Gastroesophageal sphincter (tissue), 3 donors: ENCODE results near the gene TEC.

ENCODE experiments used
- EP300 ChIP-seq: sonication (generic); formaldehyde crosslinking; IDR thresholded peaks from one replicate; pipeline ENCODE4 v1.6.1; 2017; ENCODE audit warnings: antibody characterized with exemption, mild to moderate bottlenecking
- POLR2A ChIP-seq, 2 donors: fragments of 450-650 bp; IDR thresholded peaks; one replicate each; pipeline ENCODE4 v1.6.1; 2017; ENCODE audit warnings: antibody characterized with exemption in 2 of 2, mild to moderate bottlenecking in 2 of 2, moderate library complexity in 1 of 2
- POLR2AphosphoS5 ChIP-seq: sonication (generic); formaldehyde crosslinking; IDR thresholded peaks from one replicate; pipeline ENCODE4 v1.6.1; 2017; ENCODE audit warnings: antibody characterized with exemption
- TF ChIP-seq, protein P1 (sequence below), 4 experiments: fragments of 200-600 bp in 2 of 4; fragments of 450-650 bp in 2 of 4; sonication (generic) in 1 of 4; IDR thresholded peaks; one replicate each; pipeline ENCODE4 v1.5.1; 2017 to 2019; ENCODE audit warnings: antibody characterized with exemption in 4 of 4, mild to moderate bottlenecking in 2 of 4, moderate library complexity in 2 of 4

DNA sequence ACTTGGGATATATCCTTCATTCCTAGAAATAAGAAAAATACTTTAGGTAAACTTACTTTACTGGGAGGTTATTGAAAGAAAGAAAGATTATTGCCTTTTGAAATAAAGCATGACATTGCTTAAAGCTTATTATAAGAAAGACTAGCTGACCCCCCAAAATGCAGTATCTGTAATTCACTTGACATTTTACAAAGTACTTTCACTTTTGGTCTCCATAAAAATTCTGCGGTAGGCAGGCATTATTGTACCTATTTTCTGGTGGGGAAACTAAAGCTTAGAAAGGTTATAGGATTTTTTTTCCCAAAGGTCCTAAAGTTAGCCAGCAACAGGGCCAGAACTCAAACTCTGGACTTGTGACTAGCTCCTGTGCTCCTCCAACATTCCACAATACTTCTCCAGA, 105.9 kb downstream of the TEC start:
- TF ChIP-seq, protein P1, sequence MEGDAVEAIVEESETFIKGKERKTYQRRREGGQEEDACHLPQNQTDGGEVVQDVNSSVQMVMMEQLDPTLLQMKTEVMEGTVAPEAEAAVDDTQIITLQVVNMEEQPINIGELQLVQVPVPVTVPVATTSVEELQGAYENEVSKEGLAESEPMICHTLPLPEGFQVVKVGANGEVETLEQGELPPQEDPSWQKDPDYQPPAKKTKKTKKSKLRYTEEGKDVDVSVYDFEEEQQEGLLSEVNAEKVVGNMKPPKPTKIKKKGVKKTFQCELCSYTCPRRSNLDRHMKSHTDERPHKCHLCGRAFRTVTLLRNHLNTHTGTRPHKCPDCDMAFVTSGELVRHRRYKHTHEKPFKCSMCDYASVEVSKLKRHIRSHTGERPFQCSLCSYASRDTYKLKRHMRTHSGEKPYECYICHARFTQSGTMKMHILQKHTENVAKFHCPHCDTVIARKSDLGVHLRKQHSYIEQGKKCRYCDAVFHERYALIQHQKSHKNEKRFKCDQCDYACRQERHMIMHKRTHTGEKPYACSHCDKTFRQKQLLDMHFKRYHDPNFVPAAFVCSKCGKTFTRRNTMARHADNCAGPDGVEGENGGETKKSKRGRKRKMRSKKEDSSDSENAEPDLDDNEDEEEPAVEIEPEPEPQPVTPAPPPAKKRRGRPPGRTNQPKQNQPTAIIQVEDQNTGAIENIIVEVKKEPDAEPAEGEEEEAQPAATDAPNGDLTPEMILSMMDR (IDR thresholded peaks at IDR 0.05), result no peak
- no peak for TF ChIP-seq POLR2A (IDR thresholded peaks at IDR 0.05)
- no peak for TF ChIP-seq POLR2AphosphoS5
- no peak for TF ChIP-seq EP300
